Trophoblast cell (in vitro differentiated cells and primary cell): ENCODE data around the gene PAX7.

Source experiments
- DNase-seq, 2 donors: peaks; one replicate each; pipeline ENCODE4 v3.0.0-alpha.2; 2016
- H2AFZ ChIP-seq: 2 replicates; pipeline ENCODE4 v1.6.1; 2013; ENCODE audit warnings: low read length, moderate library complexity, mild to moderate bottlenecking; ENCODE audit not compliant: insufficient read depth, poor library complexity
- H2AK5ac ChIP-seq: 2 replicates; pipeline ENCODE4 v1.6.1; 2013; ENCODE audit warnings: mild to moderate bottlenecking, low read length
- H2BK120ac ChIP-seq: 2 replicates; pipeline ENCODE4 v1.6.1; 2013; ENCODE audit warnings: low read length, mild to moderate bottlenecking, moderate library complexity; ENCODE audit not compliant: insufficient read depth, poor library complexity
- H2BK12ac ChIP-seq: 2 replicates; pipeline ENCODE4 v1.6.1; 2013; ENCODE audit warnings: mild to moderate bottlenecking, low read length, moderate library complexity
- H2BK5ac ChIP-seq: 2 replicates; pipeline ENCODE4 v1.6.1; 2013; ENCODE audit warnings: low read length, low read depth, moderate library complexity, mild to moderate bottlenecking; ENCODE audit not compliant: poor library complexity
- H3K14ac ChIP-seq: 2 replicates; pipeline ENCODE4 v1.6.1; 2013; ENCODE audit warnings: mild to moderate bottlenecking, low read length
- H3K18ac ChIP-seq: 2 replicates; pipeline ENCODE4 v1.6.1; 2013; ENCODE audit warnings: mild to moderate bottlenecking, low read length
- H3K23ac ChIP-seq: 2 replicates; pipeline ENCODE4 v1.6.1; 2013; ENCODE audit warnings: low read length
- H3K27ac ChIP-seq: 2 replicates; pipeline ENCODE4 v1.5.1; 2013; ENCODE audit warnings: low read depth, mild to moderate bottlenecking, inconsistent platforms, low read length, moderate library complexity
- H3K27me3 ChIP-seq: 2 replicates; pipeline ENCODE4 v1.6.1; 2013; ENCODE audit warnings: inconsistent platforms, mild to moderate bottlenecking, low read length, moderate library complexity; ENCODE audit not compliant: insufficient read depth
- H3K36me3 ChIP-seq, 2 experiments: 1 replicate in 1 of 2; 2 replicates in 1 of 2; pipeline ENCODE4 v1.6.1; 2013; ENCODE audit warnings: low read length in 2 of 2, mild to moderate bottlenecking in 2 of 2, moderate library complexity in 1 of 2; ENCODE audit not compliant: insufficient read depth in 2 of 2, control insufficient read depth in 1 of 2
- H3K4ac ChIP-seq: 2 replicates; pipeline ENCODE4 v1.6.1; 2013; ENCODE audit warnings: low read depth, mild to moderate bottlenecking, low read length, moderate library complexity
- H3K4me1 ChIP-seq, 2 experiments: 1 replicate in 1 of 2; 2 replicates in 1 of 2; pipeline ENCODE4 v1.6.1; 2013; ENCODE audit warnings: low read length in 2 of 2, mild to moderate bottlenecking in 2 of 2, moderate library complexity in 1 of 2; ENCODE audit not compliant: insufficient read depth in 2 of 2, control insufficient read depth in 1 of 2
- H3K4me2 ChIP-seq: 2 replicates; pipeline ENCODE4 v1.6.1; 2013; ENCODE audit warnings: inconsistent platforms, mild to moderate bottlenecking, low read length, moderate library complexity
- H3K4me3 ChIP-seq: 2 replicates; pipeline ENCODE4 v1.5.1; 2013; ENCODE audit warnings: mild to moderate bottlenecking, low read depth, low read length, inconsistent platforms
- H3K79me1 ChIP-seq: one replicate; pipeline ENCODE4 v1.6.1; 2013; ENCODE audit warnings: low read length
- H3K79me2 ChIP-seq: 2 replicates; pipeline ENCODE4 v1.6.1; 2013; ENCODE audit warnings: low read length, mild to moderate bottlenecking; ENCODE audit not compliant: control insufficient read depth, insufficient read depth, poor library complexity
- H3K9ac ChIP-seq: 2 replicates; pipeline ENCODE4 v1.6.1; 2013; ENCODE audit warnings: mild to moderate bottlenecking, low read length
- H3K9me3 ChIP-seq: 2 replicates; pipeline ENCODE4 v1.6.1; 2013; ENCODE audit warnings: low read depth, mild to moderate bottlenecking, control low read depth, inconsistent platforms, low read length; ENCODE audit not compliant: insufficient read depth
- H4K12ac ChIP-seq: 2 replicates; pipeline ENCODE4 v1.6.1; 2013; ENCODE audit warnings: low read depth, mild to moderate bottlenecking, low read length, moderate library complexity
- H4K8ac ChIP-seq: 2 replicates; pipeline ENCODE4 v1.6.1; 2013; ENCODE audit warnings: low read depth, mild to moderate bottlenecking, low read length, moderate library complexity
- H4K91ac ChIP-seq: one replicate; pipeline ENCODE4 v1.6.1; 2013; ENCODE audit warnings: low read depth, mild to moderate bottlenecking, low read length, moderate library complexity
- WGBS: extraction: QIAGEN DNeasy Blood & Tissue Kit; methylation state at CpG from one replicate; pipeline ENCODE4 v1.1.7; 2013; ENCODE audit warnings: missing lambda C conversion rate; ENCODE audit not compliant: insufficient read length, insufficient coverage; ENCODE audit errors: extremely low coverage; 5-methylcytosine and 5-hydroxymethylcytosine counted together

The PAX7 gene

GRCh38 chr1:18726368-18726767, 95.7 kb downstream of the PAX7 start:
- no peak overlapping the region for H3K14ac ChIP-seq
- no peak overlapping the region for H3K27ac ChIP-seq
- H4K91ac ChIP-seq: no peak overlapping the region
- no peak overlapping the region for H3K4me3 ChIP-seq
- no peaks in the 10 kb centered on the region for H3K36me3 ChIP-seq
- H4K12ac ChIP-seq: no peak overlapping the region
- H3K18ac ChIP-seq: no peak overlapping the region
- no peak overlapping the region for H2BK5ac ChIP-seq
- no peaks in the 10 kb centered on the region for H3K79me2 ChIP-seq
- H3K4ac ChIP-seq: no peak overlapping the region
- H2AFZ ChIP-seq: no peak overlapping the region
- no peaks in the 10 kb centered on the region for H3K9me3 ChIP-seq
- no peak overlapping the region for H3K23ac ChIP-seq
- no peak overlapping the region for H2AK5ac ChIP-seq
- H2BK12ac ChIP-seq: no peak overlapping the region
- H3K27me3 ChIP-seq: no peaks in the 10 kb centered on the region
- no peak overlapping the region for H4K8ac ChIP-seq
- H2BK120ac ChIP-seq: no peak overlapping the region
- no peak overlapping the region for H3K4me2 ChIP-seq
- no peaks in the 10 kb centered on the region for H3K79me1 ChIP-seq
- H3K9ac ChIP-seq: no peak overlapping the region
- WGBS: no CpG with 5 or more reads among the region's 4 CpGs
- no peak for DNase-seq
- no peaks in the 10 kb centered on the region for H3K4me1 ChIP-seq

DNA sequence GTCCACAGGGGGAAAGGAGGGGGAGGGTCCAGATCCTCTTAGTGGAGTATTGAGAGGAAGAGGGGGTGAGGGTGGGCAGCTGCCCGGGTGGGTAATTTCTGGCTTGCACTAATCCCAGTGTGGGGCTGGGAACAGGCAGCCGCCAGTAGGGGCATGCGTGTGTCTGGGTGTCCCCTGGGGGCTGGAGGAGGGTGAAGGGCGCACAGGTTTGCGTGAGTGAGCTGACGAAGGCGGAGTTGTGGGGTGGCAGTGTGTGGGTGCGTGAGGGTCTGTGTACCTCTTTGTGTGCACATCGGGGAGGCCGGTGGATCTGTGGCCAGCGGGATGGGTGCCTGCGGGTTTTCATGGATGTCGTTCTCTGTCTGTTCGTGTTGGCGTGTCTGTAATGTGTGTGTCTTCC, 97.3 kb downstream of the PAX7 start:
- H2BK5ac ChIP-seq: no peak overlapping the region
- no peaks in the 10 kb centered on the region for H3K79me1 ChIP-seq
- no peaks in the 10 kb centered on the region for H3K27me3 ChIP-seq
- H2BK120ac ChIP-seq: no peak overlapping the region
- H3K4me2 ChIP-seq: no peak overlapping the region
- H2AK5ac ChIP-seq: no peak overlapping the region
- H3K27ac ChIP-seq: no peak overlapping the region
- H3K9ac ChIP-seq: no peak overlapping the region
- WGBS: no CpG with 5 or more reads among the region's 15 CpGs
- no peaks in the 10 kb centered on the region for H3K79me2 ChIP-seq
- no peak overlapping the region for H4K12ac ChIP-seq
- no peak overlapping the region for H3K14ac ChIP-seq
- no peaks in the 10 kb centered on the region for H3K4me1 ChIP-seq
- H3K4me3 ChIP-seq: no peak overlapping the region
- no peaks in the 10 kb centered on the region for H3K36me3 ChIP-seq
- no peak overlapping the region for H3K23ac ChIP-seq
- no peak overlapping the region for H2AFZ ChIP-seq
- DNase-seq: no peak
- no peak overlapping the region for H3K4ac ChIP-seq
- H3K9me3 ChIP-seq: no peaks in the 10 kb centered on the region
- no peak overlapping the region for H4K8ac ChIP-seq
- H3K18ac ChIP-seq: no peak overlapping the region
- H2BK12ac ChIP-seq: no peak overlapping the region
- H4K91ac ChIP-seq: no peak overlapping the region

DNA sequence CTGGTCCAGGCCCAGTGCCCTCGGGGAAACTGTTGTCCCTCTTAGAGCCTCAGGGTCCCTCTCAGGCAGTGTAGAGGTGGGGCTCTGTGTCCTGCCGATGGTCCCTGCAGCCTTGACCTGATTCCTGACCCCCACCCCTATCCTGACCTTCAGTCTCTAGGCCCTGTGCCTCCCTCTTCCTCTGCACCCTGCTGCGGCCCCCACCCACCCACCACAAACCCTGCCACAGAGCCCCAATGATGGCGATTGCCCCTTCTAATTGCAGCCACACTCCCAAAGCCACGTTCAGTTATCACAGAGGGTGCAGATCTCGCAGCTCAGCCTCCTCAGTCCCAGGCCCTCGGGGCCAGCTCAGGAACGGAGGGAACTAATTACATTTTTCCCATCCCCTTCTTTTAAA, 99.7 kb downstream of the PAX7 start:
- H3K4me2 ChIP-seq: no peak overlapping the region
- no peaks in the 10 kb centered on the region for H3K79me1 ChIP-seq
- no peak overlapping the region for H2BK12ac ChIP-seq
- H2AK5ac ChIP-seq: no peak overlapping the region
- no peak overlapping the region for H2AFZ ChIP-seq
- H3K27ac ChIP-seq: no peak overlapping the region
- H4K91ac ChIP-seq: no peak overlapping the region
- H3K27me3 ChIP-seq: no peaks in the 10 kb centered on the region
- no peak overlapping the region for H3K23ac ChIP-seq
- H4K12ac ChIP-seq: no peak overlapping the region
- H4K8ac ChIP-seq: no peak overlapping the region
- no peak overlapping the region for H3K4ac ChIP-seq
- no peak for DNase-seq
- no peak overlapping the region for H3K14ac ChIP-seq
- no peak overlapping the region for H2BK120ac ChIP-seq
- no CpG with 5 or more reads among the region's 8 CpGs for WGBS
- no peaks in the 10 kb centered on the region for H3K9me3 ChIP-seq
- H2BK5ac ChIP-seq: no peak overlapping the region
- H3K9ac ChIP-seq: no peak overlapping the region
- no peaks in the 10 kb centered on the region for H3K36me3 ChIP-seq
- no peak overlapping the region for H3K18ac ChIP-seq
- H3K79me2 ChIP-seq: no peaks in the 10 kb centered on the region
- H3K4me3 ChIP-seq: no peak overlapping the region
- no peaks in the 10 kb centered on the region for H3K4me1 ChIP-seq

DNA sequence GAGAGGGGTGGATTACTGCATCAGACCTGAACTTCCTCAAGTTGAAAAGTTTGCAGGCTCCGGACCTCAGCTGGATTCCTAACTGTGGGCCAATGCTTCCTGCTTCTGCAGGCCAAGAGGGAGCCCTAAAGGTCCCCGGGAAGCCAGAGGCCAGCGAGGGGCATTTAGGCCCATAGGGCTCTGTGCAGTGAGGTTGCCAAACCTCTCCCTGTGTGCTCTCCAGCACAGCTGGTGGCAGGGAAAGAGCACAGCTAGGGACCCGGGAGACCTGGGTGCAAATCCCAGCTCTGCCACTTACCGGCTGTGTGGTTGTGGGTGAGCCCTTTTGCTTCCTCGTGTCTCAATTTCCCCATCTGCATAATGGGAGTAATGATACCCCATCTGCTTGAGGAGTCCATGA, 100.5 kb downstream of the PAX7 start:
- no peaks in the 10 kb centered on the region for H3K9me3 ChIP-seq
- no peak overlapping the region for H3K9ac ChIP-seq
- no peak overlapping the region for H2AFZ ChIP-seq
- H4K12ac ChIP-seq: no peak overlapping the region
- no peak overlapping the region for H2BK5ac ChIP-seq
- DNase-seq: no peak
- no peak overlapping the region for H3K4ac ChIP-seq
- no peak overlapping the region for H3K23ac ChIP-seq
- WGBS: no CpG with 5 or more reads among the region's 6 CpGs
- H4K91ac ChIP-seq: no peak overlapping the region
- no peak overlapping the region for H3K27ac ChIP-seq
- no peaks in the 10 kb centered on the region for H3K36me3 ChIP-seq
- H3K4me1 ChIP-seq: no peaks in the 10 kb centered on the region
- no peaks in the 10 kb centered on the region for H3K27me3 ChIP-seq
- no peak overlapping the region for H3K4me3 ChIP-seq
- H3K79me2 ChIP-seq: no peaks in the 10 kb centered on the region
- H4K8ac ChIP-seq: no peak overlapping the region
- no peak overlapping the region for H3K14ac ChIP-seq
- H2BK12ac ChIP-seq: no peak overlapping the region
- no peak overlapping the region for H3K18ac ChIP-seq
- H3K4me2 ChIP-seq: no peak overlapping the region
- H3K79me1 ChIP-seq: no peaks in the 10 kb centered on the region
- H2AK5ac ChIP-seq: no peak overlapping the region
- no peak overlapping the region for H2BK120ac ChIP-seq
